ENCODE measurements around the gene FYCO1.

The FYCO1 gene

GRCh38 chr3:45985532-45986302, 9.9 kb downstream of the FYCO1 start:
- DNase-seq (ENCODE audit: low read depth, low spot score) = no peak
- H3K27ac ChIP-seq = no peak overlapping the region

- DNase-seq (ENCODE audit: low read depth, low spot score) = no peak
- H3K27ac ChIP-seq = no peak overlapping the region
Measured at GRCh38 chr3:45984331-45985312, 11.0 kb downstream of the FYCO1 start.

- H3K27ac ChIP-seq = no peak overlapping the region
- no peak for DNase-seq (ENCODE audit: low read depth, low spot score)
Measured at GRCh38 chr3:45983770-45984169, 11.9 kb downstream of the FYCO1 start.

- no peak for DNase-seq (ENCODE audit: low read depth, low spot score)
- H3K27ac ChIP-seq = no peak overlapping the region
Measured at GRCh38 chr3:45981346-45982074, 14.1 kb downstream of the FYCO1 start.

GRCh38 chr3:45980819-45981218, 14.8 kb downstream of the FYCO1 start:
- H3K27ac ChIP-seq = no peak overlapping the region
- DNase-seq (ENCODE audit: low read depth, low spot score) = no peak

- no peak for DNase-seq (ENCODE audit: low read depth, low spot score)
- H3K27ac ChIP-seq = no peak overlapping the region
Measured at GRCh38 chr3:45980229-45980813, 15.3 kb downstream of the FYCO1 start.

GRCh38 chr3:45979378-45979777, 16.2 kb downstream of the FYCO1 start:
- no peak overlapping the region for H3K27ac ChIP-seq
- DNase-seq (ENCODE audit: low read depth, low spot score) = no peak

- DNase-seq (ENCODE audit: low read depth, low spot score) = peak; percentile 53
- H3K27ac ChIP-seq = no peak overlapping the region
Measured at GRCh38 chr3:45978006-45978761, 17.4 kb downstream of the FYCO1 start.

- DNase-seq (ENCODE audit: low read depth, low spot score) = no peak
- H3K27ac ChIP-seq = no peak overlapping the region
Measured at GRCh38 chr3:45976191-45977091, 19.2 kb downstream of the FYCO1 start.

GRCh38 chr3:45975686-45976085, 19.9 kb downstream of the FYCO1 start:
- DNase-seq (ENCODE audit: low read depth, low spot score) = no peak
- H3K27ac ChIP-seq = no peak overlapping the region

GRCh38 chr3:45974686-45975085, 20.9 kb downstream of the FYCO1 start:
- no peak for DNase-seq (ENCODE audit: low read depth, low spot score)
- no peak overlapping the region for H3K27ac ChIP-seq

GRCh38 chr3:45972534-45973402, 22.9 kb downstream of the FYCO1 start:
- peak; percentile 54 for DNase-seq (ENCODE audit: low read depth, low spot score)
- H3K27ac ChIP-seq = peak overlapping the region; percentile 37

- no peak overlapping the region for H3K27ac ChIP-seq
Measured at GRCh38 chr3:45969953-45970352, 25.7 kb downstream of the FYCO1 start.

GRCh38 chr3:45969116-45969515, 26.5 kb downstream of the FYCO1 start:
- H3K27ac ChIP-seq = no peak overlapping the region
- no peak for DNase-seq (ENCODE audit: low read depth, low spot score)

More at GRCh38 chr3:45969953-45970352, 25.7 kb downstream of the FYCO1 start:
- no peak for DNase-seq (ENCODE audit: low read depth, low spot score)

- H3K27ac ChIP-seq = no peak overlapping the region
- no peak for DNase-seq (ENCODE audit: low read depth, low spot score)
Measured at GRCh38 chr3:45968706-45969105, 26.9 kb downstream of the FYCO1 start.

- H3K27ac ChIP-seq = no peak overlapping the region
Measured at GRCh38 chr3:45968149-45968548, 27.5 kb downstream of the FYCO1 start.

GRCh38 chr3:45967724-45968123, 27.9 kb downstream of the FYCO1 start:
- DNase-seq (ENCODE audit: low read depth, low spot score) = no peak
- no peak overlapping the region for H3K27ac ChIP-seq

More at GRCh38 chr3:45968149-45968548, 27.5 kb downstream of the FYCO1 start:
- DNase-seq (ENCODE audit: low read depth, low spot score) = no peak

Measured in epithelial cell of prostate (primary cell).